GM21528 (cell line): ENCODE results near the gene PRL.

Source experiments
- ATAC-seq: cut with Tn5 transposase; IDR thresholded peaks from one replicate; pipeline ENCODE4 v1.9.1; 2021; ENCODE audit warnings: mild to moderate bottlenecking, moderate library complexity; ENCODE audit not compliant: unreplicated experiment, low FRiP score

PRL gene

GRCh38 chr6:22296067-22296466 lies 769 bp downstream of the PRL start:
- ATAC-seq, result no peak

- ATAC-seq, result no peak
Observed at GRCh38 chr6:22295145-22295544, 1.7 kb downstream of the PRL start.

- no peak for ATAC-seq
Observed at GRCh38 chr6:22294301-22294700, 2.5 kb downstream of the PRL start.

GRCh38 chr6:22290045-22290444 lies 6.8 kb downstream of the PRL start:
- no peak for ATAC-seq

- no peak for ATAC-seq
Observed at GRCh38 chr6:22288721-22289120, 8.1 kb downstream of the PRL start.

- ATAC-seq, result no peak
Observed at GRCh38 chr6:22284666-22285065, 12.2 kb downstream of the PRL start.

- ATAC-seq, result no peak
Observed at GRCh38 chr6:22281341-22282085, 15.3 kb downstream of the PRL start.

GRCh38 chr6:22279427-22279826 lies 17.4 kb downstream of the PRL start:
- ATAC-seq, result no peak

- peak; percentile 71 for ATAC-seq
Observed at GRCh38 chr6:22271081-22271480, 25.8 kb downstream of the PRL start.

- ATAC-seq, result no peak
Observed at GRCh38 chr6:22263748-22264147, 33.1 kb downstream of the PRL start.

- ATAC-seq, result no peak
Observed at GRCh38 chr6:22254886-22255285, 42.0 kb downstream of the PRL start.

GRCh38 chr6:22253955-22254655 lies 42.7 kb downstream of the PRL start:
- ATAC-seq, result no peak

- ATAC-seq, result no peak
Observed at GRCh38 chr6:22251348-22251747, 45.5 kb downstream of the PRL start.

GRCh38 chr6:22250486-22250885 lies 46.4 kb downstream of the PRL start:
- no peak for ATAC-seq

- ATAC-seq, result no peak
Observed at GRCh38 chr6:22249711-22250350, 47.0 kb downstream of the PRL start.

- ATAC-seq, result no peak
Observed at GRCh38 chr6:22248513-22249308, 48.1 kb downstream of the PRL start.

GRCh38 chr6:22247916-22248482 lies 48.8 kb downstream of the PRL start:
- ATAC-seq, result no peak

GRCh38 chr6:22240025-22240424 lies 56.8 kb downstream of the PRL start:
- no peak for ATAC-seq

GRCh38 chr6:22239261-22239921 lies 57.4 kb downstream of the PRL start:
- no peak for ATAC-seq

GRCh38 chr6:22238861-22239260 lies 58.0 kb downstream of the PRL start:
- no peak for ATAC-seq
